ENCODE results near the gene MGAT1.

MGAT1 gene

GRCh38 chr5:180823940-180824629 lies 21.5 kb upstream of the MGAT1 start:
- no peak for DNase-seq

GRCh38 chr5:180823346-180823745 lies 20.7 kb upstream of the MGAT1 start:
- DNase-seq: no peak

- DNase-seq: no peak
These were observed 18.9 kb upstream of the MGAT1 start for GRCh38 chr5:180821538-180821937.

GRCh38 chr5:180820788-180821321 lies 18.2 kb upstream of the MGAT1 start:
- DNase-seq: no peak

GRCh38 chr5:180818677-180819341 lies 16.2 kb upstream of the MGAT1 start:
- no peak for DNase-seq

DNA sequence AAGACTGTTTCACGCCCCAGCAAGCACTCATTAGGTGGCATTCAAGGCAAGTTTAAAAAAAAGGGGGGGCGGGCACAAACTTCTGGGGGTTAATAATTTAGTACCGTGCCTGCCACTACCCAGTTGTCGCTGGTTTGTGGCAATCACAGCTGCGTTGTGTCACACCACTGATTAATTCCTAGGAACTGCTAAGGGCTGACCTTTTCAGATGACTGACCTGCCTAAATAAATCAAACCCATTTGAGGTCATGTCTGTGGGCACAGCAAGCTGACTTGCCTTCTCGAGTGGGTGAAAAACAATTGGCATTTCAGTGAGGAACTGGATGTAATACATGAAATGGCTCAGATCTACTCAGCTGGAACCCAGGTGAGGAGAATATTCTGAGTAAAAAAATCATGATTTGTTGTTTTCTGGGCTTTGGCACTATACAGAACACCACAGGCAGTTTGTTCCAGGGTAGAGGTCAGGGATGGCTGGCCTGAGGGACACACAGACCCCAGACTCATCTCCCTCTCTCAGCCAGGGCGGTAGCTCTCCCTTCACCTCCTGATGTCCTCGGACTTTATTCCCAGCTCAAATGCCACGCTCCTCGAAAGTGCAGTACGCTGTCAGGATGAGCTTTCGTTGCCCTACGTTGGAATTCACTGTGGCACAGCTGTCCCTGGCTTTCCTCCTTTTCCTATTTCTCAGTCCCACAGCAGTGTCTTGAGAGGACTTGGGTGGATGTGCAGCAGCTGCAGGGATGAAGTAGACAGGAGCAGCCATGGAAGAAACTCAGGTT lies 15.5 kb upstream of the MGAT1 start:
- DNase-seq: no peak

- peak; percentile 23 for DNase-seq
These were observed 14.3 kb upstream of the MGAT1 start for GRCh38 chr5:180816608-180817534.

- no peak for DNase-seq
These were observed 12.8 kb upstream of the MGAT1 start for GRCh38 chr5:180815293-180815917.

- DNase-seq: peak; percentile 33
These were observed 10.8 kb upstream of the MGAT1 start for GRCh38 chr5:180813420-180813819.

DNA sequence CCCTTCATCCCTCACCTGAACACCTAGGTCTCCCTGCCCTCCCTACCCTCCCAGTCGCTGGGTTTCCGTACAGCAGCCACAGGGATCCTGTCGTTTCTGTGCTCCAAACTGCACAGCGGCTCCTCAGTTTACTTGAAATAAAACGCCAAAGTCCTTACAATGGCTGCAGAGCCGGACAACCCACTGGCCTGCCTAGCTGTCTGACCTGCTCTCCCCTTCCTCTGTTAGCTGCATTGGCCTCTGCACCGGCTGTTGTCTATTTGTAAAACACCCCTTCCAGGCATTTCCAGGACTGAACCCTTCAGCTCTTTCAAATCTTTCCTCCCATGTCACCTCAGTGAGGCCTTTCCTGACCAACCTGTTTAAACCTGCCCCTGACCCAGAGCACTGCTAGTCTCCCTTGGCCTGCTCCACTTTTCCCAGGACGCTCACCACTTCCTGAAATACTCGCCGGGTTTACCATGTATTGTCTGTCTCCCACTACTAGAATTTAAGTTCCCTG lies 9.1 kb upstream of the MGAT1 start:
- no peak for DNase-seq

- DNase-seq: no peak
These were observed 8.5 kb upstream of the MGAT1 start for GRCh38 chr5:180810959-180811622.

DNA sequence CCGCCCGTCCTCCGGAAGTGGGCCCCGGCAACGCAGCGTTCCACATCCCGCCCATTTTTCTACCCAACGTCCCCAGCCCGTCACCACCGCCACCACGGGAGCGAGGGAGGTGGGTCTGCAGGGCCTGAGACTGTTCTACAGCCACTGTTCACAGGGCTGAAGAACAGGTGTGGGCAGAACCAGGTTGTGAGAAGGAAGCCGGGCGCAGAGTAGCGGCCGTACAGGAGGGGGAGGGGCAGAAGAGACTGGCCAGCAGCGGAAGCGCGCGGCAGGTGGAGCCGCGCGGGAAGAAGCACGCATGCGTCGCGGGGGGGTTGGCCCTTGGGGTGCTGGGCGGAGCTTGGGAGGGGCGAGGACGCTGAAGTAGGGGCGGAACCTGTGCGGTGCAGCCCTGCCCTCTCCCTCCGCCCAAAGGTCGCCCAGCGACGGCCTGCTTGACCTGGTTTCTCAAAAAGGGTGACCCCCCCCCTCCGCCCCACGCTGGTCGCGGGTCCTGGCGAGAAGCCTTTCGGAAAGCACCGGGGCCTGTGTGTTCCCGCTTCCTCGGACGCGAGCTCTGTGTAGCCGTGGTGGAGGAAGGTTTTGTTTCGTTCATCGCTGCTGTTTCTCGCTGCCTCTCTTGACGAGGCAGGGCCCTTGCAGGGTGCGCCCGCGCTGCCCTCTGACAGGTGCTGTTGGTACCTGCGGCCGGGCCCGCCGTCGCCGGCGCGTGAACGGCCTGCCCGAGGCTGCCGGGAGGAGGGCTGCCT lies 7.8 kb upstream of the MGAT1 start:
- peak; percentile 96 for DNase-seq

DNA sequence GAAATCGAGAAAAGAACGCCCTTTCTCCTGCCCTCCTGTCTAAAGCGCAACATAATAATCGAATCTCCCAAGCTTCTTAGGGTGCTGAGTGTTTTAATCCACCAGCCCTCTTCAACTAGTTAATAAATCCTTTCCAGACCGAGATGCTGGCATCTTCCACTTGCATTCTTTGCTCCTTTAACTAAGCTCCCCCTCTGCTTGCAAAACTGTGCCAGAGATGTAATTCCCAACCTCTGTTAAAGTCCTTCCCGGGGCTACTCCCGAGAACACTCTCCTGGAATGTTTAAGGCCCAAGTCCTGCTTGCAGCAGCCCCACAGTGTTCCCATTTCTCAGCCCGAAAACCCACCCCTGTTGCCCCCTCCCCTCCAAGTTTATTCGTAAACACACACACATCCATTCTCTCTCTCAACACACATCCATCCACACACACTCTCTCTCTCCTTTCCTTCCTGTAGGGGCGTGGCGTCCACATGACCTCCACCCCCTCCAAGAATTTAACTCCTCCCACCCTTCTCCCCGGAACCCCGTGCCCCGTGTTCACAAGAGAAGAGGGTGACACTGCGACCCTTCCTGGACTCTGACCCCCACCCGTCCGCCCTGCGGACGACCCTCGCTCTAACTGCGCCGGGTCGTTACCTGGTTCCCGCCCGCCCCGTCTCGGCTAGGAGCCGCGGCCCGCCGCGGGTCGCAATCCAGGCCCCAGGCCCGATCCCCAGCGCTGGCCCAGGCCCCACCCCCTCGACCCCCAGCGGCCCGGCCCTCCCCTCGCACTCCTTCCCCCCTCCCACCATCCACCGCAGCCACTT lies 7.0 kb upstream of the MGAT1 start:
- DNase-seq: peak; percentile 95

DNA sequence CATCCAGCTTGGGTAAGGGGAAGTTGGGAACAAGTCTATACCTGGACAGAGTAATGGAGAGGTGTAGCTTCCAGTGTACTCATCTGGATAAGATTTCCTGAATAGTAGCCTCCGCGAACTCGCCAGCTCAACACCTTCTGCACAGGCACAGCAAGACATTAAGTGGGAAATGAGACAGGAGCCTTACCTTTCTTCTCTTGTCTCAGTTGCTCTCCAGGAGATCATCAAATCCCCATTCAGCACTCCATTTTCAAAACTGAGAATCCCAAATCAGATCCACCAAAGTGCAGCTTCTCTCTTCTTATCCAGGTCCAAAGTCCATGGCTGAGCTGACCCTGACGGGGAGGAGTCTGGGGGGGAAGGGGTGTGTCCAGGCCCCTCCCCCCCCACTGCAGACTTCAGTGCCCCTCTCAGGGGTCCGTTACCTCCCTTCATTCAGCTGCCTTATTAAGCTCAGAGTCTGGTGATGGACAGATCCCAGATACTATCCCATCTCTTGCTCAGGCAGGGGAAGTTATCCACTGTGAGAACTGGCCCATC lies 5.9 kb upstream of the MGAT1 start:
- DNase-seq: no peak

- DNase-seq: no peak
These were observed 5.2 kb upstream of the MGAT1 start for GRCh38 chr5:180807654-180808414.

- no peak for DNase-seq
These were observed 4.4 kb upstream of the MGAT1 start for GRCh38 chr5:180807046-180807445.

DNA sequence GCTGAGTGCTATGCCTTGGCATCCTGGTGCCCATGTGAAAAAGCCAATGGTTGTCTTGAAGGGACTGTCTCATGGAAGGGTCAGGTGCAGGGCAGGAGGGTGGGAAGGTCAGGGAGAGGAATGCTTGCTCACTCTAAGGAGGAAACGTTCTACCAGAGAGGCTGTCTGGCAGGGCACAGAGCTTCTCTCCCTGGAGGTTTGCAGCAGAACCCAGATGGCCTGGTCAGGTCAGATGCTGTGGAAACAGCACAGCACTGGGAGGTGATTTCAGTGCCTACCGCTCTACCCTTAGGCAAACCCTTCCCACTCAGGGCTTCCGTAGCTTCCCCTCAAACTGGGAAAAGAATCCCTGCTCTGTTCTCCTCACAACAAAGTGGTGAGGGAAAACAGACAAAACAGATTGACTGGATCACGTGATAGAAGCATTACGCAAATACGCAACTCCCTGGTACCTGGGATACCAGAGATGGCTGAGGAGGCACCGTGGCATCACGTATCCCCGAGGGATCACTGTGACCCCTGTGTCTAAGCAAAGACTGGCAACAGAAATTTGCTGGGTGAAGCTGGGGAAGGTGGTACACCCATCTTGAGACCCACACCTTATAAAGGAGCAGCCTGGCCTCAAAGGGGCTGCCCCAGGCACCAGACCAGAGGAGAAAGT lies 3.9 kb upstream of the MGAT1 start:
- no peak for DNase-seq

DNA sequence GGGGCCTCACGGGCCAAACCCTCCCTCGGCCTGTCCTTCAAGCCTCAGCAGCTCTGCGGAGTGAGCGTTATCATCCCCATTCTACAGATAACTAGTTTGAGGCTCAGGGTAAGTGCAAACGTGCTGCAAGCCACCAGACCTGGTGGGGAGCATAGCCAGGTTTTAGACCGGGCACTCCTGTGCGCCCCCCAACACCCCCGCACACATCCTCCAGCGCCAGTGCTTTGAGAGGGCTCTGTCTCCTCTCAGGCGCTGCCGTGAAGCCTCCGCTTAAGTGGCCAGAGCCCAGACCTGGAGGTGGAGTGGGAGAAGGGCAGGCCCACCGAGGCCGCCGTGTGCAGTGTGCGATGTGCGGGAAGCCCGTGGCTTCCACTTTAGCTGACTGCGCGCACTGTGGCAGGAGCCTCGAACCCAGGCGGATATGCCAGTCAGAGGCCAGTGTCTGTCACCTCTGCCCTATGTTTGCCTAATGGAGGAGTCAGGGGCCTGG lies 1.6 kb upstream of the MGAT1 start:
- DNase-seq: peak; percentile 47

All from CD4-positive, alpha-beta T cell treated with Interleukin-10 for 1 hour (primary cell).